ENCODE data around the gene RASAL3. TPM values are rescaled to one million over a fixed set of nuclear protein-coding genes. Genes with fewer than 3 reads are reported as not detected.

RASAL3 gene
- total RNA-seq, 1 experiment from 2014 or later, result 1.9 TPM

GRCh38 chr19:15431396-15432017 is 32.8 kb downstream of the RASAL3 start:
- H3K4me1 Mint-ChIP-seq, result peaks cover 20 to 22% of the 10 kb centered on the region in 2 experiments

More at GRCh38 chr19:15431396-15432017, 32.8 kb downstream of the RASAL3 start:
- H3K36me3 Mint-ChIP-seq (ENCODE audit: insufficient read depth in 1 of 3, low read depth in 3 of 3), result peaks cover 12 to 19% (median 13%) of the 10 kb centered on the region in 3 experiments
- peak overlapping the region; percentile 98 to 99 for H3K4me3 Mint-ChIP-seq
- no peak overlapping the region for H3T11ph ChIP-seq (ENCODE audit: low read length)
- no peaks in the 10 kb centered on the region for H3K27me3 ChIP-seq (ENCODE audit: insufficient read depth, low read length)
- peaks cover 4% of the 10 kb centered on the region; the same call in 1 of the 2 replicates for H3K79me2 ChIP-seq (ENCODE audit: insufficient read depth, low read length)
- H3K79me1 ChIP-seq (ENCODE audit: insufficient read depth, low read depth, low read length, poor library complexity, severe bottlenecking), result peaks cover 6% of the 10 kb centered on the region
- H2BK5ac ChIP-seq (ENCODE audit: insufficient read length, low read length), result no peak overlapping the region
- H2BK12ac ChIP-seq (ENCODE audit: insufficient read length, low read depth, low read length), result no peak overlapping the region
- H4K20me1 ChIP-seq (ENCODE audit: control insufficient read depth, insufficient read depth, insufficient read length), result no peaks in the 10 kb centered on the region
- H3K27ac Mint-ChIP-seq, result peak overlapping the region; percentile 84 to 96 (median 92); a peak in 5 of 7 replicates
- TF ChIP-seq CTCF (conservative IDR thresholded peaks at IDR 0.05), result no peak
- no peak overlapping the region for H3K18ac ChIP-seq (ENCODE audit: insufficient read length, low read depth, low read length)
- H3K4me2 ChIP-seq (ENCODE audit: insufficient read depth, insufficient read length, low read length), result peak overlapping the region; percentile 65
- H4K91ac ChIP-seq (ENCODE audit: insufficient read length, low read depth, low read length), result no peak overlapping the region
- H2AFZ ChIP-seq (ENCODE audit: low read length), result no peak overlapping the region
- H4K5ac ChIP-seq (ENCODE audit: insufficient read length, low read depth, low read length), result no peak overlapping the region
- peak overlapping the region; percentile 31 for H3K14ac ChIP-seq (ENCODE audit: insufficient read depth, low read length)
- no peak overlapping the region for H3K27ac ChIP-seq (ENCODE audit: insufficient read length, low read depth, low read length)
- no peak overlapping the region for H2BK15ac ChIP-seq (ENCODE audit: low read depth, low read length)
- H4K8ac ChIP-seq (replicated peaks; ENCODE audit: insufficient read length, low read depth, low read length), result no peak overlapping the region
- H2AK5ac ChIP-seq (ENCODE audit: insufficient read length, low read length), result no peak overlapping the region
- DNase-seq, result no peak
- H3K9me3 ChIP-seq (ENCODE audit: control insufficient read depth, low read depth, low read length), result no peaks in the 10 kb centered on the region
- peak overlapping the region; percentile 80 for H3K9ac ChIP-seq (ENCODE audit: extremely low read depth, insufficient read length, low read length)
- WGBS (ENCODE audit: extremely low coverage, insufficient read length, low lambda C conversion rate), result no CpG with 5 or more reads among the region's 7 CpGs
- H2BK20ac ChIP-seq (ENCODE audit: low read depth, low read length, poor library complexity, severe bottlenecking), result no peak overlapping the region
- H3K4ac ChIP-seq (ENCODE audit: low read depth, low read length), result no peak overlapping the region
- no peak overlapping the region for H2BK120ac ChIP-seq (ENCODE audit: low read depth, low read length, poor library complexity, severe bottlenecking)
- peaks cover 15% of the 10 kb centered on the region for H3K23me2 ChIP-seq (ENCODE audit: insufficient read length, low read depth, low read length, poor library complexity, severe bottlenecking)
- no peaks in the 10 kb centered on the region; a peak in 1 of 5 replicates for H3K9me3 Mint-ChIP-seq
- H3K4me1 ChIP-seq (ENCODE audit: insufficient read depth, low read length), result no peaks in the 10 kb centered on the region; the same call in 1 of the 2 replicates
- no peaks in the 10 kb centered on the region for H3K27me3 Mint-ChIP-seq (ENCODE audit: low read depth)
- H3K23ac ChIP-seq (ENCODE audit: insufficient read length, low read depth, low read length), result no peak overlapping the region
- no peak overlapping the region for H3K56ac ChIP-seq (ENCODE audit: insufficient read length, low read depth, low read length)
